Activated naive CD8-positive, alpha-beta T cell treated with anti-CD3 and anti-CD28 coated beads for 36 hours (primary cell): ENCODE data around the gene SEMA5A. TPM values are rescaled to one million over a fixed set of nuclear protein-coding genes. Genes with fewer than 3 reads are reported as not detected.

Experiments
- DNase-seq: peaks from one replicate; pipeline ENCODE4 v3.0.0; 2021
- H3K27ac Mint-ChIP-seq: one replicate; pipeline ENCODE4 v1.8.0; 2022; ENCODE audit warnings: mild to moderate bottlenecking, moderate library complexity, mixed read lengths
- H3K27me3 Mint-ChIP-seq: one replicate; pipeline ENCODE4 v1.8.0; 2022; ENCODE audit warnings: mild to moderate bottlenecking, mixed read lengths
- H3K36me3 Mint-ChIP-seq: one replicate; pipeline ENCODE4 v1.8.0; 2021; ENCODE audit warnings: mild to moderate bottlenecking, mixed read lengths
- H3K4me1 Mint-ChIP-seq: one replicate; pipeline ENCODE4 v1.8.0; 2021; ENCODE audit warnings: mixed read lengths
- H3K4me3 Mint-ChIP-seq: one replicate; pipeline ENCODE4 v1.8.0; 2022; ENCODE audit warnings: mild to moderate bottlenecking, moderate library complexity, mixed read lengths
- H3K9me3 Mint-ChIP-seq: one replicate; pipeline ENCODE4 v1.8.0; 2022; ENCODE audit warnings: mixed read lengths
- total RNA-seq, 2 experiments: library from RNA; stranded (reverse); gene quantifications; one replicate each; pipeline ENCODE4 v1.2.3, GENCODE V29; 2021

SEMA5A gene
- total RNA-seq, 2 experiments from 2014 or later = not detected

- Mint-ChIP-seq H3K4me3 (no peak overlapping the region), H3K27ac (no peak overlapping the region), H3K36me3 (no peaks in the 10 kb centered on the region), H3K4me1 (no peaks in the 10 kb centered on the region), H3K27me3 (no peaks in the 10 kb centered on the region), H3K9me3 (no peaks in the 10 kb centered on the region)
- no peak for DNase-seq
Observed at GRCh38 chr5:9431496-9432258, 114.2 kb downstream of the SEMA5A start.

- no peaks in the 10 kb centered on the region for H3K9me3 Mint-ChIP-seq
- H3K36me3 Mint-ChIP-seq = no peaks in the 10 kb centered on the region
- H3K27me3 Mint-ChIP-seq = no peaks in the 10 kb centered on the region
- no peak overlapping the region for H3K4me3 Mint-ChIP-seq
- no peaks in the 10 kb centered on the region for H3K4me1 Mint-ChIP-seq
- no peak for DNase-seq
- H3K27ac Mint-ChIP-seq = no peak overlapping the region
Observed at GRCh38 chr5:9431151-9431495, 114.8 kb downstream of the SEMA5A start.

- no peaks in the 10 kb centered on the region for H3K36me3 Mint-ChIP-seq
- H3K4me3 Mint-ChIP-seq = no peak overlapping the region
- no peaks in the 10 kb centered on the region for H3K27me3 Mint-ChIP-seq
- no peak for DNase-seq
- no peaks in the 10 kb centered on the region for H3K9me3 Mint-ChIP-seq
- no peaks in the 10 kb centered on the region for H3K4me1 Mint-ChIP-seq
- H3K27ac Mint-ChIP-seq = no peak overlapping the region
Observed at GRCh38 chr5:9430306-9430705, 115.6 kb downstream of the SEMA5A start.

- no peak overlapping the region for H3K27ac Mint-ChIP-seq
- DNase-seq = no peak
- no peak overlapping the region for H3K4me3 Mint-ChIP-seq
- H3K9me3 Mint-ChIP-seq = no peaks in the 10 kb centered on the region
- no peaks in the 10 kb centered on the region for H3K27me3 Mint-ChIP-seq
- H3K4me1 Mint-ChIP-seq = no peaks in the 10 kb centered on the region
- H3K36me3 Mint-ChIP-seq = no peaks in the 10 kb centered on the region
Observed at GRCh38 chr5:9429691-9430215, 116.1 kb downstream of the SEMA5A start.

- H3K27me3 Mint-ChIP-seq = no peaks in the 10 kb centered on the region
- no peak overlapping the region for H3K27ac Mint-ChIP-seq
- H3K9me3 Mint-ChIP-seq = no peaks in the 10 kb centered on the region
- no peaks in the 10 kb centered on the region for H3K4me1 Mint-ChIP-seq
- DNase-seq = no peak
- no peak overlapping the region for H3K4me3 Mint-ChIP-seq
- H3K36me3 Mint-ChIP-seq = no peaks in the 10 kb centered on the region
Observed at GRCh38 chr5:9428272-9428671, 117.6 kb downstream of the SEMA5A start.

- no peak overlapping the region for H3K27ac Mint-ChIP-seq
Observed at GRCh38 chr5:9425710-9426109, 120.2 kb downstream of the SEMA5A start.

GRCh38 chr5:9423571-9423970, 122.3 kb downstream of the SEMA5A start:
- H3K27ac Mint-ChIP-seq = no peak overlapping the region
- H3K9me3 Mint-ChIP-seq = peaks cover 7% of the 10 kb centered on the region
- H3K36me3 Mint-ChIP-seq = no peaks in the 10 kb centered on the region
- H3K4me1 Mint-ChIP-seq = no peaks in the 10 kb centered on the region
- no peak for DNase-seq
- H3K4me3 Mint-ChIP-seq = no peak overlapping the region
- no peaks in the 10 kb centered on the region for H3K27me3 Mint-ChIP-seq

More at GRCh38 chr5:9425710-9426109, 120.2 kb downstream of the SEMA5A start:
- no peak for DNase-seq
- Mint-ChIP-seq H3K27me3 (no peaks in the 10 kb centered on the region), H3K4me3 (no peak overlapping the region), H3K9me3 (no peaks in the 10 kb centered on the region), H3K36me3 (no peaks in the 10 kb centered on the region), H3K4me1 (no peaks in the 10 kb centered on the region)

- Mint-ChIP-seq H3K9me3 (peaks cover 11% of the 10 kb centered on the region), H3K27me3 (no peaks in the 10 kb centered on the region), H3K4me3 (no peak overlapping the region), H3K36me3 (no peaks in the 10 kb centered on the region), H3K4me1 (no peaks in the 10 kb centered on the region), H3K27ac (no peak overlapping the region)
- no peak for DNase-seq
Observed at GRCh38 chr5:9421884-9422283, 124.0 kb downstream of the SEMA5A start.

GRCh38 chr5:9419794-9420193, 126.1 kb downstream of the SEMA5A start:
- no peaks in the 10 kb centered on the region for H3K36me3 Mint-ChIP-seq
- no peak overlapping the region for H3K27ac Mint-ChIP-seq

GRCh38 chr5:9415566-9415965, 130.3 kb downstream of the SEMA5A start:
- Mint-ChIP-seq H3K36me3 (no peaks in the 10 kb centered on the region), H3K9me3 (peaks cover 11% of the 10 kb centered on the region), H3K27me3 (no peaks in the 10 kb centered on the region), H3K27ac (no peak overlapping the region), H3K4me3 (no peak overlapping the region), H3K4me1 (no peaks in the 10 kb centered on the region)
- no peak for DNase-seq

More at GRCh38 chr5:9419794-9420193, 126.1 kb downstream of the SEMA5A start:
- peaks cover 11% of the 10 kb centered on the region for H3K9me3 Mint-ChIP-seq
- no peaks in the 10 kb centered on the region for H3K4me1 Mint-ChIP-seq
- no peak for DNase-seq
- H3K4me3 Mint-ChIP-seq = no peak overlapping the region
- H3K27me3 Mint-ChIP-seq = no peaks in the 10 kb centered on the region

- no peak overlapping the region for H3K27ac Mint-ChIP-seq
- H3K4me3 Mint-ChIP-seq = no peak overlapping the region
Observed at GRCh38 chr5:9415091-9415490, 130.8 kb downstream of the SEMA5A start.

GRCh38 chr5:9411142-9411541, 134.7 kb downstream of the SEMA5A start:
- H3K36me3 Mint-ChIP-seq = no peaks in the 10 kb centered on the region
- H3K27me3 Mint-ChIP-seq = no peaks in the 10 kb centered on the region
- H3K4me1 Mint-ChIP-seq = no peaks in the 10 kb centered on the region
- H3K9me3 Mint-ChIP-seq = no peaks in the 10 kb centered on the region
- no peak overlapping the region for H3K4me3 Mint-ChIP-seq
- DNase-seq = no peak
- H3K27ac Mint-ChIP-seq = no peak overlapping the region

More at GRCh38 chr5:9415091-9415490, 130.8 kb downstream of the SEMA5A start:
- Mint-ChIP-seq H3K27me3 (no peaks in the 10 kb centered on the region), H3K36me3 (no peaks in the 10 kb centered on the region), H3K9me3 (peaks cover 11% of the 10 kb centered on the region), H3K4me1 (no peaks in the 10 kb centered on the region)
- DNase-seq = no peak

GRCh38 chr5:9409413-9409960, 136.4 kb downstream of the SEMA5A start:
- Mint-ChIP-seq H3K4me3 (no peak overlapping the region), H3K4me1 (no peaks in the 10 kb centered on the region), H3K27me3 (no peaks in the 10 kb centered on the region), H3K9me3 (no peaks in the 10 kb centered on the region), H3K36me3 (no peaks in the 10 kb centered on the region), H3K27ac (no peak overlapping the region)
- DNase-seq = no peak

GRCh38 chr5:9408964-9409363, 136.9 kb downstream of the SEMA5A start:
- no peak overlapping the region for H3K4me3 Mint-ChIP-seq
- no peaks in the 10 kb centered on the region for H3K9me3 Mint-ChIP-seq
- no peaks in the 10 kb centered on the region for H3K27me3 Mint-ChIP-seq
- H3K4me1 Mint-ChIP-seq = no peaks in the 10 kb centered on the region
- H3K36me3 Mint-ChIP-seq = no peaks in the 10 kb centered on the region
- H3K27ac Mint-ChIP-seq = no peak overlapping the region
- DNase-seq = no peak

- Mint-ChIP-seq H3K4me1 (no peaks in the 10 kb centered on the region), H3K27ac (no peak overlapping the region), H3K9me3 (no peaks in the 10 kb centered on the region), H3K36me3 (no peaks in the 10 kb centered on the region), H3K27me3 (no peaks in the 10 kb centered on the region), H3K4me3 (no peak overlapping the region)
- no peak for DNase-seq
Observed at GRCh38 chr5:9405196-9405754, 140.6 kb downstream of the SEMA5A start.
